Upper lobe of left lung (tissue), 6 donors: ENCODE data around the gene ADCY9. TPM values are rescaled to one million over a fixed set of nuclear protein-coding genes. Genes with fewer than 3 reads are reported as not detected.

Experiments
- ATAC-seq, 2 donors: fragments of 200-7000 bp; cut with Tn5 transposase; one replicate each; pipeline ENCODE4 v1.9.1; 2022; ENCODE audit warnings: mild to moderate bottlenecking in 2 of 2, moderate library complexity in 2 of 2; ENCODE audit not compliant: low FRiP score in 2 of 2
- DNase-seq, 2 donors: peaks; one replicate each; pipeline ENCODE4 v3.0.0-alpha.2; 2019 to 2020
- H3K27ac ChIP-seq, 4 donors: fragments of 200-600 bp; sonication (generic); one replicate each; pipeline ENCODE4 v1.5.1; 2016 to 2019
- H3K27me3 ChIP-seq, 4 donors: fragments of 200-600 bp; sonication (generic); one replicate each; pipeline ENCODE4 v1.5.1; 2017 to 2019
- H3K36me3 ChIP-seq, 4 donors: fragments of 200-600 bp; sonication (generic); one replicate each; pipeline ENCODE4 v1.5.1; 2016 to 2019
- H3K4me1 ChIP-seq, 4 donors: fragments of 200-600 bp; sonication (generic); one replicate each; pipeline ENCODE4 v1.5.1; 2018 to 2019
- H3K4me3 ChIP-seq, 4 donors: fragments of 200-600 bp; sonication (generic); one replicate each; pipeline ENCODE4 v1.5.1; 2017 to 2019; ENCODE audit warnings: mild to moderate bottlenecking in 2 of 4, moderate library complexity in 1 of 4
- H3K9me3 ChIP-seq, 4 donors: fragments of 200-600 bp; sonication (generic); one replicate each; pipeline ENCODE4 v1.5.1; 2018 to 2019
- CTCF ChIP-seq, 6 experiments: fragments of 450-650 bp in 4 of 6; fragments of 200-600 bp in 2 of 6; sonication (generic) in 2 of 6; IDR thresholded peaks; one replicate each; pipeline ENCODE4 v1.5.1; 2016 to 2019; ENCODE audit warnings: antibody characterized with exemption in 6 of 6
- EP300 ChIP-seq, 4 donors: sonication (generic); formaldehyde crosslinking; IDR thresholded peaks; one replicate each; pipeline ENCODE4 v1.5.1; 2017; ENCODE audit warnings: antibody characterized with exemption in 4 of 4, control low read depth in 2 of 4
- POLR2A ChIP-seq, 4 donors: fragments of 450-650 bp; IDR thresholded peaks; one replicate each; pipeline ENCODE4 v1.5.1; 2016 to 2017; ENCODE audit warnings: antibody characterized with exemption in 4 of 4, mild to moderate bottlenecking in 2 of 4
- POLR2AphosphoS5 ChIP-seq, 2 donors: sonication (generic); formaldehyde crosslinking; IDR thresholded peaks; one replicate each; pipeline ENCODE4 v1.5.1; 2017; ENCODE audit warnings: antibody characterized with exemption in 2 of 2
- WGBS, 2 donors: methylation state at CpG; one replicate each; pipeline ENCODE4 v1.1.5; 2017 to 2018; 5-methylcytosine and 5-hydroxymethylcytosine counted together
- total RNA-seq, 6 donors: library from RNA; depleted of rRNA in 4 of 6; stranded (reverse); fragments of >200 nt in 4 of 6; gene quantifications; one replicate each; pipeline versions ENCODE4 v1.1.0 to v1.2.1, GENCODE V29; 2016 to 2021
- donor health status: DM: no; HTN: no; CAD: no; lungs with moderate emphysema.
- donor health status: DM: no; HTN: yes; CAD: no; lungs with severe emphysema.

Gene ADCY9
- total RNA-seq, 6 donors from 2014 or later = 46.0 to 80.7 (median 68.4) TPM

- Histone ChIP-seq H3K4me3 (no peak overlapping the region), H3K9me3 (no peaks in the 10 kb centered on the region), H3K36me3 (peaks cover 0 to 8% (median 0%) of the 10 kb centered on the region in 4 donors), H3K27ac (no peak overlapping the region), H3K27me3 (no peaks in the 10 kb centered on the region), H3K4me1 (peaks cover 5 to 11% (median 8%) of the 10 kb centered on the region in 4 donors)
- TF ChIP-seq EP300 (IDR thresholded peaks at IDR 0.05) = no peak
- TF ChIP-seq POLR2A (IDR thresholded peaks at IDR 0.05) = no peak
- TF ChIP-seq CTCF (IDR thresholded peaks at IDR 0.05) = no peak
- TF ChIP-seq POLR2AphosphoS5 (IDR thresholded peaks at IDR 0.05) = no peak
- ATAC-seq (no peak), DNase-seq (no peak)
- WGBS, 2 donors = 65 to 75% methylated on average over 2 of the region's 2 CpGs
Observed at GRCh38 chr16:4002121-4002520, 114.1 kb downstream of the ADCY9 start.

GRCh38 chr16:3999479-4000325, 116.5 kb downstream of the ADCY9 start:
- DNase-seq = no peak
- 70 to 76% methylated on average over 20 of the region's 20 CpGs for WGBS, 2 donors
- no peak for TF ChIP-seq POLR2A (IDR thresholded peaks at IDR 0.05)
- TF ChIP-seq POLR2AphosphoS5 (IDR thresholded peaks at IDR 0.05) = no peak
- no peak for TF ChIP-seq EP300 (IDR thresholded peaks at IDR 0.05)
- TF ChIP-seq CTCF (IDR thresholded peaks at IDR 0.05) = no peak
- Histone ChIP-seq H3K4me1 (peaks cover 5 to 11% (median 5%) of the 10 kb centered on the region in 4 donors), H3K27me3 (no peaks in the 10 kb centered on the region), H3K9me3 (no peaks in the 10 kb centered on the region), H3K36me3 (peaks cover 0 to 4% (median 0%) of the 10 kb centered on the region in 4 donors), H3K4me3 (no peak overlapping the region), H3K27ac (peak overlapping the region in 2 of 4 donors; percentile 30 to 43)
- peak in 1 of 2 donors; percentile 71 for ATAC-seq

- peak; percentile 41 to 72 for ATAC-seq
- TF ChIP-seq CTCF (IDR thresholded peaks at IDR 0.05) (no peak), POLR2AphosphoS5 (IDR thresholded peaks at IDR 0.05) (no peak), EP300 (IDR thresholded peaks at IDR 0.05) (no peak), POLR2A (IDR thresholded peaks at IDR 0.05) (no peak)
- 63 to 78% methylated on average over 9 to 13 of the region's 13 CpGs for WGBS, 2 donors
- Histone ChIP-seq H3K27me3 (no peaks in the 10 kb centered on the region), H3K36me3 (peaks cover 0 to 4% (median 0%) of the 10 kb centered on the region in 4 donors), H3K4me1 (peaks cover 5 to 11% (median 5%) of the 10 kb centered on the region in 4 donors), H3K9me3 (no peaks in the 10 kb centered on the region), H3K27ac (peak overlapping the region in 2 of 4 donors; percentile 30 to 43), H3K4me3 (no peak overlapping the region)
- DNase-seq = no peak
Observed at GRCh38 chr16:3998793-3999478, 117.3 kb downstream of the ADCY9 start.

- no peak for DNase-seq
- Histone ChIP-seq H3K36me3 (peaks cover 0 to 13% (median 6%) of the 10 kb centered on the region in 4 donors), H3K4me3 (no peak overlapping the region), H3K27me3 (no peaks in the 10 kb centered on the region), H3K9me3 (no peaks in the 10 kb centered on the region), H3K4me1 (peaks cover 5 to 11% (median 7%) of the 10 kb centered on the region in 4 donors), H3K27ac (no peak overlapping the region)
- TF ChIP-seq POLR2AphosphoS5 (IDR thresholded peaks at IDR 0.05) = no peak
- TF ChIP-seq CTCF (IDR thresholded peaks at IDR 0.05) = no peak
- TF ChIP-seq EP300 (IDR thresholded peaks at IDR 0.05) = no peak
- no peak for TF ChIP-seq POLR2A (IDR thresholded peaks at IDR 0.05)
- 95 to 96% methylated on average over 5 to 15 of the region's 15 CpGs for whole genome bisulfite sequencing, 2 donors
- ATAC-seq = no peak
Observed at GRCh38 chr16:3997231-3997841, 118.9 kb downstream of the ADCY9 start.
